Astrocyte (in vitro differentiated cells and primary cell): ENCODE data around the gene EIF2B5. TPM values are rescaled to one million over a fixed set of nuclear protein-coding genes. Genes with fewer than 3 reads are reported as not detected.

ENCODE experiments used
- DNase-seq: peaks from one replicate; pipeline ENCODE4 v3.0.0-alpha.2; 2010; ENCODE audit warnings: low read depth
- FAIRE-seq: peaks from 2 replicates; lab custom pipeline; 2011; peaks lifted over from hg19 to GRCh38; lab: Jason Lieb, UNC
- H2AFZ ChIP-seq: 2 replicates; pipeline ENCODE4 v1.6.0; 2012; ENCODE audit warnings: low read depth, low read length, inconsistent platforms
- H3K27ac ChIP-seq: 2 replicates; pipeline ENCODE4 v1.5.1; 2011; ENCODE audit warnings: low read depth, low read length, inconsistent platforms
- H3K27me3 ChIP-seq: 2 replicates; pipeline ENCODE4 v1.6.0; 2011; ENCODE audit warnings: low read length, inconsistent platforms; ENCODE audit not compliant: insufficient read depth
- H3K36me3 ChIP-seq: 2 replicates; pipeline ENCODE4 v1.5.1; 2011; ENCODE audit warnings: low read length, inconsistent platforms; ENCODE audit not compliant: insufficient read depth
- H3K4me1 ChIP-seq: 2 replicates; pipeline ENCODE4 v1.5.1; 2011; ENCODE audit warnings: low read length, inconsistent platforms; ENCODE audit not compliant: insufficient read depth
- H3K4me2 ChIP-seq: 2 replicates; pipeline ENCODE4 v1.6.0; 2012; ENCODE audit warnings: low read length, inconsistent platforms
- H3K4me3 ChIP-seq: 2 replicates; pipeline ENCODE4 v1.5.1; 2011; ENCODE audit warnings: low read depth, mild to moderate bottlenecking, low read length, inconsistent platforms; ENCODE audit not compliant: insufficient read depth
- H3K79me2 ChIP-seq: 2 replicates; pipeline ENCODE4 v1.6.0; 2012; ENCODE audit warnings: mild to moderate bottlenecking, low read length, inconsistent platforms; ENCODE audit not compliant: insufficient read depth
- H3K9ac ChIP-seq: 2 replicates; pipeline ENCODE4 v1.6.0; 2012; ENCODE audit warnings: mild to moderate bottlenecking, low read length, inconsistent platforms
- H3K9me3 ChIP-seq: 2 replicates; pipeline ENCODE4 v1.5.1; 2012; ENCODE audit warnings: low read depth, mild to moderate bottlenecking, low read length, inconsistent platforms; ENCODE audit not compliant: insufficient read depth
- H4K20me1 ChIP-seq: 2 replicates; pipeline ENCODE4 v1.6.0; 2012; ENCODE audit warnings: low read length, inconsistent platforms; ENCODE audit not compliant: insufficient read depth
- H3K27ac Mint-ChIP-seq: one replicate; pipeline ENCODE4 v1.8.0; 2021; ENCODE audit warnings: mild to moderate bottlenecking, mixed read lengths; ENCODE audit not compliant: unreplicated experiment
- H3K27me3 Mint-ChIP-seq: one replicate; pipeline ENCODE4 v1.8.0; 2021; ENCODE audit warnings: low read depth, mixed read lengths; ENCODE audit not compliant: unreplicated experiment
- H3K36me3 Mint-ChIP-seq: one replicate; pipeline ENCODE4 v1.8.0; 2021; ENCODE audit warnings: low read depth, mixed read lengths; ENCODE audit not compliant: unreplicated experiment
- H3K4me1 Mint-ChIP-seq: one replicate; pipeline ENCODE4 v1.8.0; 2021; ENCODE audit warnings: low read depth, mixed read lengths; ENCODE audit not compliant: unreplicated experiment
- H3K4me3 Mint-ChIP-seq: one replicate; pipeline ENCODE4 v1.8.0; 2021; ENCODE audit warnings: mild to moderate bottlenecking, moderate library complexity, mixed read lengths; ENCODE audit not compliant: unreplicated experiment
- H3K9me3 Mint-ChIP-seq: one replicate; pipeline ENCODE4 v1.8.0; 2021; ENCODE audit warnings: mild to moderate bottlenecking, mixed read lengths; ENCODE audit not compliant: unreplicated experiment
- CTCF ChIP-seq: IDR thresholded peaks from 2 replicates; pipeline ENCODE4 v1.5.1; 2011; ENCODE audit warnings: low read depth, mild to moderate bottlenecking, inconsistent platforms, low read length, moderate library complexity; ENCODE audit not compliant: insufficient read depth
- EZH2 ChIP-seq: IDR thresholded peaks from 2 replicates; pipeline ENCODE4 v1.6.1; 2012; ENCODE audit warnings: mild to moderate bottlenecking, low read length, inconsistent platforms; ENCODE audit not compliant: insufficient read depth
- total RNA-seq: library from RNA; stranded (reverse); gene quantifications from 2 replicates; pipeline ENCODE4 v1.2.1, GENCODE V29; 2021

EIF2B5 gene
- total RNA-seq, 1 donor from 2014 or later, result 22.6 TPM

GRCh38 chr3:184181596-184181995, 46.4 kb downstream of the EIF2B5 start:
- no peaks in the 10 kb centered on the region for H3K9me3 ChIP-seq
- FAIRE-seq (no peak), DNase-seq (no peak)
- Mint-ChIP-seq H3K4me1 (peaks cover 37% of the 10 kb centered on the region), H3K36me3 (peaks cover 31% of the 10 kb centered on the region), H3K9me3 (no peaks in the 10 kb centered on the region), H3K4me3 (no peak overlapping the region), H3K27me3 (no peaks in the 10 kb centered on the region), H3K27ac (peak overlapping the region; percentile 58)
- H3K79me2 ChIP-seq, result peaks cover 68% of the 10 kb centered on the region
- H4K20me1 ChIP-seq, result peaks cover 75% of the 10 kb centered on the region
- peaks cover 40% of the 10 kb centered on the region for H3K4me1 ChIP-seq
- TF ChIP-seq CTCF, result no peak
- H3K4me3 ChIP-seq, result no peak overlapping the region
- no peak overlapping the region for H3K9ac ChIP-seq
- no peak overlapping the region for H2AFZ ChIP-seq
- peaks cover 69% of the 10 kb centered on the region for H3K36me3 ChIP-seq
- no peaks in the 10 kb centered on the region for H3K27me3 ChIP-seq
- no peak overlapping the region for H3K4me2 ChIP-seq
- H3K27ac ChIP-seq, result no peak overlapping the region

- Histone ChIP-seq H3K4me2 (no peak overlapping the region), H3K79me2 (peaks cover 68% of the 10 kb centered on the region), H2AFZ (no peak overlapping the region), H3K9ac (no peak overlapping the region), H3K4me1 (peaks cover 31% of the 10 kb centered on the region), H3K9me3 (no peaks in the 10 kb centered on the region), H3K4me3 (no peak overlapping the region), H3K36me3 (peaks cover 58% of the 10 kb centered on the region), H3K27ac (no peak overlapping the region), H4K20me1 (peaks cover 75% of the 10 kb centered on the region), H3K27me3 (no peaks in the 10 kb centered on the region)
- no peak for TF ChIP-seq EZH2
- TF ChIP-seq CTCF, result no peak
- Mint-ChIP-seq H3K9me3 (no peaks in the 10 kb centered on the region), H3K4me1 (peaks cover 29% of the 10 kb centered on the region), H3K27ac (peak overlapping the region; percentile 72), H3K36me3 (peaks cover 30% of the 10 kb centered on the region), H3K27me3 (no peaks in the 10 kb centered on the region), H3K4me3 (no peak overlapping the region)
- DNase-seq (no peak), FAIRE-seq (no peak)
Measured at GRCh38 chr3:184183679-184184078, 48.5 kb downstream of the EIF2B5 start.

- H3K4me2 ChIP-seq, result peak overlapping the region; percentile 97
- peaks cover 19% of the 10 kb centered on the region for H3K4me1 Mint-ChIP-seq
- FAIRE-seq (no peak), DNase-seq (no peak)
- H3K27me3 ChIP-seq, result no peaks in the 10 kb centered on the region
- no peaks in the 10 kb centered on the region for H3K9me3 Mint-ChIP-seq
- no peak for TF ChIP-seq CTCF
- no peak for TF ChIP-seq EZH2
- no peaks in the 10 kb centered on the region for H3K27me3 Mint-ChIP-seq
- peaks cover 75% of the 10 kb centered on the region for H4K20me1 ChIP-seq
- H2AFZ ChIP-seq, result no peak overlapping the region
- H3K36me3 ChIP-seq, result peaks cover 53% of the 10 kb centered on the region
- peak overlapping the region; percentile 81 for H3K27ac ChIP-seq
- H3K4me3 ChIP-seq, result no peak overlapping the region
- H3K9ac ChIP-seq, result peak overlapping the region; percentile 75
- peaks cover 27% of the 10 kb centered on the region for H3K4me1 ChIP-seq
- peaks cover 68% of the 10 kb centered on the region for H3K79me2 ChIP-seq
- peak overlapping the region; percentile 97 for H3K27ac Mint-ChIP-seq
- H3K4me3 Mint-ChIP-seq, result peak overlapping the region; percentile 98
- peaks cover 32% of the 10 kb centered on the region for H3K36me3 Mint-ChIP-seq
- H3K9me3 ChIP-seq, result no peaks in the 10 kb centered on the region
Measured at GRCh38 chr3:184184546-184185230, 49.5 kb downstream of the EIF2B5 start.
